Central memory CD8-positive, alpha-beta T cell (primary cell): ENCODE results near the gene SMAP1.

Experiments used
- ATAC-seq: fragments of 150-1000 bp; cut with Tn5 transposase; replicated peaks from 2 replicates; pipeline ENCODE4 v1.10.0; 2022; ENCODE audit warnings: mild to moderate bottlenecking, moderate FRiP score, moderate number of reproducible peaks; ENCODE audit not compliant: poor library complexity, severe bottlenecking; ENCODE audit errors: extremely low read depth
- DNase-seq, 2 donors: peaks; one replicate each; pipeline ENCODE4 v3.0.0; 2021; ENCODE audit warnings: low spot score in 2 of 2
- H3K27ac Mint-ChIP-seq: one replicate; pipeline ENCODE4 v1.8.0; 2022; ENCODE audit warnings: low read depth, mild to moderate bottlenecking, moderate library complexity, mixed read lengths
- H3K27me3 Mint-ChIP-seq: one replicate; pipeline ENCODE4 v1.8.0; 2022; ENCODE audit warnings: mixed read lengths
- H3K36me3 Mint-ChIP-seq: one replicate; pipeline ENCODE4 v1.8.0; 2022; ENCODE audit warnings: mild to moderate bottlenecking, moderate library complexity, mixed read lengths; ENCODE audit not compliant: insufficient read depth
- H3K4me1 Mint-ChIP-seq: one replicate; pipeline ENCODE4 v1.8.0; 2022; ENCODE audit warnings: mixed read lengths
- H3K4me3 Mint-ChIP-seq: one replicate; pipeline ENCODE4 v1.8.0; 2022; ENCODE audit warnings: mild to moderate bottlenecking, moderate library complexity, mixed read lengths
- H3K9me3 Mint-ChIP-seq: one replicate; pipeline ENCODE4 v1.8.0; 2022; ENCODE audit warnings: mixed read lengths

SMAP1 gene

GRCh38 chr6:70667711-70668498 lies at the start of gene SMAP1:
Gene SMAP1 (plus strand): TSS chr6:70667883. CDS start chr6:70668024, 141 bp downstream.
- peaks cover 4% of the 10 kb centered on the region for H3K36me3 Mint-ChIP-seq
- H3K9me3 Mint-ChIP-seq, result no peaks in the 10 kb centered on the region
- peaks cover 53% of the 10 kb centered on the region for H3K4me1 Mint-ChIP-seq
- no peaks in the 10 kb centered on the region for H3K27me3 Mint-ChIP-seq
- peak; percentile 38 to 83 for DNase-seq
- peak within 1 kb of the TSS; percentile 84 for H3K4me3 Mint-ChIP-seq
- peak; percentile 93 for ATAC-seq
- peak within 1 kb of the TSS; percentile 86 for H3K27ac Mint-ChIP-seq

- no peaks in the 10 kb centered on the region for H3K9me3 Mint-ChIP-seq
- no peak overlapping the region for H3K27ac Mint-ChIP-seq
- peaks cover 2% of the 10 kb centered on the region for H3K36me3 Mint-ChIP-seq
- H3K4me3 Mint-ChIP-seq, result no peak overlapping the region
- ATAC-seq (no peak), DNase-seq (no peak)
- H3K27me3 Mint-ChIP-seq, result no peaks in the 10 kb centered on the region
- H3K4me1 Mint-ChIP-seq, result no peaks in the 10 kb centered on the region
Measured at GRCh38 chr6:70620746-70621145, 46.9 kb upstream of the SMAP1 start.

- ATAC-seq (no peak), DNase-seq (no peak)
- Mint-ChIP-seq H3K4me3 (no peak overlapping the region), H3K9me3 (no peaks in the 10 kb centered on the region), H3K4me1 (no peaks in the 10 kb centered on the region), H3K27ac (no peak overlapping the region), H3K36me3 (peaks cover 2% of the 10 kb centered on the region), H3K27me3 (no peaks in the 10 kb centered on the region)
Measured at GRCh38 chr6:70622461-70622860, 45.2 kb upstream of the SMAP1 start.

- Mint-ChIP-seq H3K36me3 (peaks cover 2% of the 10 kb centered on the region), H3K9me3 (no peaks in the 10 kb centered on the region), H3K27me3 (no peaks in the 10 kb centered on the region), H3K4me3 (no peak overlapping the region), H3K4me1 (no peaks in the 10 kb centered on the region), H3K27ac (no peak overlapping the region)
- no peak for DNase-seq
- no peak for ATAC-seq
Measured at GRCh38 chr6:70625436-70625835, 42.2 kb upstream of the SMAP1 start.

- Mint-ChIP-seq H3K36me3 (peaks cover 2% of the 10 kb centered on the region), H3K27ac (no peak overlapping the region), H3K4me3 (no peak overlapping the region), H3K9me3 (no peaks in the 10 kb centered on the region), H3K27me3 (no peaks in the 10 kb centered on the region), H3K4me1 (no peaks in the 10 kb centered on the region)
- ATAC-seq (no peak), DNase-seq (no peak)
Measured at GRCh38 chr6:70627500-70628254, 40.0 kb upstream of the SMAP1 start.

GRCh38 chr6:70629929-70630328 lies 37.8 kb upstream of the SMAP1 start:
- Mint-ChIP-seq H3K27ac (no peak overlapping the region), H3K27me3 (no peaks in the 10 kb centered on the region), H3K4me1 (no peaks in the 10 kb centered on the region), H3K4me3 (no peak overlapping the region), H3K36me3 (peaks cover 2% of the 10 kb centered on the region), H3K9me3 (no peaks in the 10 kb centered on the region)
- DNase-seq (no peak), ATAC-seq (no peak)

- H3K9me3 Mint-ChIP-seq, result no peaks in the 10 kb centered on the region
- H3K27ac Mint-ChIP-seq, result no peak overlapping the region
- DNase-seq, result no peak
- no peaks in the 10 kb centered on the region for H3K27me3 Mint-ChIP-seq
- no peak for ATAC-seq
- no peaks in the 10 kb centered on the region for H3K36me3 Mint-ChIP-seq
- no peaks in the 10 kb centered on the region for H3K4me1 Mint-ChIP-seq
- no peak overlapping the region for H3K4me3 Mint-ChIP-seq
Measured at GRCh38 chr6:70633870-70634269, 33.8 kb upstream of the SMAP1 start.

- Mint-ChIP-seq H3K27ac (no peak overlapping the region), H3K27me3 (no peaks in the 10 kb centered on the region), H3K9me3 (no peaks in the 10 kb centered on the region), H3K4me1 (no peaks in the 10 kb centered on the region), H3K36me3 (no peaks in the 10 kb centered on the region), H3K4me3 (no peak overlapping the region)
- ATAC-seq, result no peak
- no peak for DNase-seq
Measured at GRCh38 chr6:70636596-70636995, 31.1 kb upstream of the SMAP1 start.

GRCh38 chr6:70638468-70638867 lies 29.2 kb upstream of the SMAP1 start:
- Mint-ChIP-seq H3K4me1 (no peaks in the 10 kb centered on the region), H3K9me3 (no peaks in the 10 kb centered on the region), H3K36me3 (no peaks in the 10 kb centered on the region), H3K27me3 (no peaks in the 10 kb centered on the region), H3K4me3 (no peak overlapping the region), H3K27ac (no peak overlapping the region)
- ATAC-seq, result no peak
- DNase-seq, result no peak

- peaks cover 14% of the 10 kb centered on the region for H3K4me1 Mint-ChIP-seq
- H3K36me3 Mint-ChIP-seq, result no peaks in the 10 kb centered on the region
- DNase-seq (no peak), ATAC-seq (peak; percentile 67)
- peak overlapping the region; percentile 27 for H3K4me3 Mint-ChIP-seq
- no peaks in the 10 kb centered on the region for H3K9me3 Mint-ChIP-seq
- H3K27me3 Mint-ChIP-seq, result no peaks in the 10 kb centered on the region
- H3K27ac Mint-ChIP-seq, result peak overlapping the region; percentile 4
Measured at GRCh38 chr6:70651326-70651905, 16.3 kb upstream of the SMAP1 start.

GRCh38 chr6:70652216-70652615 lies 15.5 kb upstream of the SMAP1 start:
- Mint-ChIP-seq H3K36me3 (no peaks in the 10 kb centered on the region), H3K9me3 (no peaks in the 10 kb centered on the region), H3K27ac (no peak overlapping the region), H3K27me3 (no peaks in the 10 kb centered on the region), H3K4me1 (peaks cover 14% of the 10 kb centered on the region), H3K4me3 (no peak overlapping the region)
- ATAC-seq, result no peak
- DNase-seq, result no peak

- Mint-ChIP-seq H3K27me3 (peaks cover 21% of the 10 kb centered on the region), H3K27ac (no peak overlapping the region), H3K4me1 (no peaks in the 10 kb centered on the region), H3K36me3 (no peaks in the 10 kb centered on the region), H3K9me3 (no peaks in the 10 kb centered on the region), H3K4me3 (no peak overlapping the region)
- DNase-seq (no peak), ATAC-seq (no peak)
Measured at GRCh38 chr6:70657706-70658105, 10.0 kb upstream of the SMAP1 start.
